Left ventricle myocardium superior (tissue), 1 donor: ENCODE data around the gene COL5A1. TPM values are rescaled to one million over a fixed set of nuclear protein-coding genes. Genes with fewer than 3 reads are reported as not detected.

Experiments used
- ATAC-seq: fragments of 200-7000 bp; cut with Tn5 transposase; one replicate; pipeline ENCODE4 v1.9.1; 2020; ENCODE audit warnings: mild to moderate bottlenecking, moderate library complexity
- DNase-seq: peaks from one replicate; pipeline ENCODE4 v3.0.0-alpha.2; 2020
- intact Hi-C: fragments of 100-400 bp; cut with micrococcal nuclease; formaldehyde crosslinking; loops from one replicate; pipeline ENCODE4 v1.11.0; 2022
- total RNA-seq: library from RNA; stranded (reverse); fragmentation: NEBNext Ultra II Directional; extraction: Animal tissue kit (Norgen Biotek cat#: 25700); gene quantifications from one replicate; pipeline ENCODE4 v1.2.1, GENCODE V29; 2021
- donor health status: DM: no; HTN: yes; CAD: no; lungs with severe emphysema.

Gene COL5A1
- total RNA-seq, 1 donor from 2014 or later = 14.8 TPM

GRCh38 chr9:134728021-134728795 lies 86.6 kb downstream of the COL5A1 start:
- intact Hi-C loops = no loop called here
- ATAC-seq (no peak), DNase-seq (peak; percentile 27)

GRCh38 chr9:134728801-134729495 lies 87.3 kb downstream of the COL5A1 start:
- ATAC-seq (no peak), DNase-seq (peak; percentile 21)
- intact Hi-C loops = no loop called here

DNA sequence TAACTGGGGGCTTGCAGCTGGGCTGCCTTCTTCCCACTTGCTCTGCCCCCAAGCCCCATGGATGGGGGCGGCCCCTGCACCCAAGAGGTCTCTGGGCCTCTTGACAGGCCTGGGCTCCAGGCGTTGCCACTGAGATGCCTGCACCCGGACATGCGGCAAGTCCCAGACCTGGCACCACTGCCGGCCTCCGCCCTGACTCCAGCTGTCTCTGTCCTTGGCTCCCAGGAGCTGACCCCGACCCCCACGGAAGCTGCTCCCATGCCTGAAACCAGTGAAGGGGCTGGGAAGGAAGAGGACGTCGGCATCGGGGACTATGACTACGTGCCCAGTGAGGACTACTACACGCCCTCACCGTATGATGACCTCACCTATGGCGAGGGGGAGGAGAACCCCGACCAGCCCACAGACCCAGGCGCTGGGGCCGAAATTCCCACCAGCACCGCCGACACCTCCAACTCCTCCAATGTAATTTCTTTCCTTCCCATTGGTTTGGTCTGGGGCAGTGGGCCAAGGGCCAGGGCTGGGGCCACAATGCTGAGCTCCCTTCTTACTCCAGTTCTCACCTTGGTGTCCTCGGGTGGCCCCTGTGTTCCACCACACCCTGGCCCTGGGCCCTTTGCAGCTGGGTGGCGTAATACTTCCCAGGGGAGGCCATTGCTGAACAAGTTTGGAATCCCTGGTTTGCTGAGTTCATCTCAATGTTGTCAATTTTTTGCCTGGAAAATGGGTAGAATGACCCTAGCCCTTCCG lies 88.6 kb downstream of the COL5A1 start:
- intact Hi-C loops = no loop called here
- DNase-seq (peak; percentile 82), ATAC-seq (peak; percentile 69)

DNA sequence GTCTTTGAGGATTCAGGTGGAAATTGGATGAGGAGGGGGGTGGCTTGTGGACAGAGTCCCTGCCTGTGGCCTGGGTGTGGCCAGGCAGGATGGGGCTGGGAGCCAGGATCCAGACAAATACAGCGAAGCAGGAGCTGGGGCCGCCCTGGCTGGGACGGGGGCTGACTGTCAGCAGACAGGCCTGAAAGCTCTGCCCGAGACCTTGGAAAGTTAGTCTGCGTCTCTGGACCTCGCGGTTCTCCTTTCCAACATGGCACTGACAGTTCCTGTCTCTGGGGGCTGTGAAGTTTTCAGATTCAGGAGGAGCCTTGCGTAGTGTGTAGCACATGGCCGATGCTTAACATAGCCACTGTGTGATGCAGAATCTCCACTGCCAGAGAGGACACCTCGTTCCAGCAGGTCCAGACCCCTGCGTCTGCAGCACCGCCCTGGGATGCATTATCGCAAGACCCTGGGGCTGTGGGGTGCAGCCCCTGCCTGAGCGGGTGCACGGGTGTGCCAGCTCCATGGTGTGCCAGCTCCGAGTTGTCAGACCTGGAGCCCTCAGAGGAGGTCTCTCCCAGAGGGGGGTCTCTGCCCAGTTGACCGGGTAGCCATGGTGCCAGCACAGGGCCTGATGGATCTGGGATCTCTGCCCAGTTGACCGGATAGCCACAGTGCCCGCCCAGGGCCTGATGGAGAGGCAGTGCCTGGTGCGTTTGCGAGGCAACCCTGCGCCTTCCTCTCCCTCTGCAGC lies 89.3 kb downstream of the COL5A1 start:
- peak; percentile 12 for ATAC-seq

GRCh38 chr9:134731497-134732391 lies 90.1 kb downstream of the COL5A1 start:
- ATAC-seq (no peak), DNase-seq (no peak)
- intact Hi-C loops = no loop called here

More for the DNA sequence above, 89.3 kb downstream of the COL5A1 start:
- peak; percentile 56 for DNase-seq
- intact Hi-C loops = no loop called here

GRCh38 chr9:134732392-134733110 lies 90.9 kb downstream of the COL5A1 start:
- DNase-seq = no peak
- intact Hi-C loops = no loop called here
- peak; percentile 17 for ATAC-seq

DNA sequence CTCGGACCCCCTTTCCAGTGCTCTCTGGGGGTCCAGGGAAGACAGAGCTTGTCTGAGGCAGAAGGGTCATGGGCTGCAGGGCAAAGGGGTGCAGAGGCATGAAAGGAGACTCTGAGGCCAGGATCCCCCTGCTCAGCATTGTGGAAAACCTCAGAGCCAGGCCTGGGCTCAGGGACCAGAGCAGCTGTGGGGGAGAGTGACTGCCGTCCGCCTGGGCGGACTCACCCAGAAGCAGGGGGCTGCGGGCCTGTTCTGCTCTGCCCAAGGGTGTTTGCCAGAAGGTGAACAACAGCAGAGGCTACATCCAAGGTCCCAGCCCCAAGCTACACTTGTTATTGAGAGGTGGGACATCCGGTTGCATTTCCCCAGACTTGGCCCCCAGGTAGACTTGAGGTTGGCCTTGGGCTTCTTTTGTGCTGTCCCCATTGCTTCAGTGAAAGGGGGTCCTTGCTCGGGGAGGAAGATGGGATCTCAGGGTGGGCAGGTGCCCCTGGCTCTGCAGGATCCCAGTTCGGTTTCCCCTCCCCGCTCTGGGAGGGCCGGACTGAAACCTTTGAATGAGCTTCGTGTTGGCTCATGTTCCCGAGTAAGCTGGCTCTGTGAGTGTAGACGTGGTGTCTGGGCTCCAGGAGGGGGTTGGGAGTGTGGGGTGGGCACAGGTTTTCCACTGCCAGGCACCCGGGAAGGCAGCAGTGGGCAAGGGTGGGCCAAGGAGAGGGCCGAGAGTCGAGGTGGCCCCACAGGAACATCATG lies 92.1 kb downstream of the COL5A1 start:
- intact Hi-C loops = no loop called here
- ATAC-seq (no peak), DNase-seq (no peak)

GRCh38 chr9:134734270-134734669 lies 92.7 kb downstream of the COL5A1 start:
- DNase-seq (peak; percentile 73), ATAC-seq (peak; percentile 22)
- intact Hi-C loops = no loop called here

DNA sequence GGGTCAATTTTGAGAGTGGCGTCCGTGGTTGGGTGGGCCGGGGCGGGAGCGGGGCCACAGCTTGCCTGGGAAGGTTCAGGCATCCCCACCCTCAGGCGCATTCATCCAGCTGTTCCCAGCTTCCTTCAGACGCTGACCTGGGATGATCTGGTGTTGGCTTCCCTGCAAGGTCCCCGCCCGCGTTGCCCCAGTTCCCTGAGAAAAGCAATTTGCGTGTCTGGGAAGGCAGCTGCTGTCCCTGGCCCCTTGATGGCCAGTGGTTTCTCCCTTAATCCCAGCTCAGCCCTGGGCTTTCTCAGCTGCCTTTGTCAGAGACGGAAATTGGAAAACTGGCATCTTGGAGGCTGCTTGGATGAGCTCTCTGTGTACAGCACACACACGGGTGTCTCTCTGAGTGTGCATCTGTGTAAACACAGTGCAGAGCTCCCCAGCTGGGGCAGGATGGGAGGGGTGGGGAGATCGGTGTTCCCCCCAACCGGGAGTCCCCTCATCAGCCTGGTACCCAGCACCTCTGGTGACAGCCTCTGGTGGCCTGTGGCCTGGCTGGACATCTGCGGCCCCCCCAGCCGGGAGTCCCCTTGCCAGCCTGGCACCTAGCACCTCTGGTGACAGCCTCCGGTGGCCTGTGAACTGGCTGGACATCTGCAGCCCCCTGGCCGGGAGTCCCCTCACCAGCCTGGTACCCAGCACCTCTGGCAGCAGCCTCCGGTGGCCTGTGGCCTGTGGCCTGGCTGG lies 94.0 kb downstream of the COL5A1 start:
- peak; percentile 86 for DNase-seq
- ATAC-seq = peak; percentile 78
- intact Hi-C loops = no loop called here

GRCh38 chr9:134736791-134737497 lies 95.3 kb downstream of the COL5A1 start:
- intact Hi-C loops = no loop called here
- DNase-seq = no peak
- no peak for ATAC-seq

- no peak for ATAC-seq
- DNase-seq = no peak
- intact Hi-C loops = no loop called here
These were observed 96.4 kb downstream of the COL5A1 start for GRCh38 chr9:134737842-134738580.

DNA sequence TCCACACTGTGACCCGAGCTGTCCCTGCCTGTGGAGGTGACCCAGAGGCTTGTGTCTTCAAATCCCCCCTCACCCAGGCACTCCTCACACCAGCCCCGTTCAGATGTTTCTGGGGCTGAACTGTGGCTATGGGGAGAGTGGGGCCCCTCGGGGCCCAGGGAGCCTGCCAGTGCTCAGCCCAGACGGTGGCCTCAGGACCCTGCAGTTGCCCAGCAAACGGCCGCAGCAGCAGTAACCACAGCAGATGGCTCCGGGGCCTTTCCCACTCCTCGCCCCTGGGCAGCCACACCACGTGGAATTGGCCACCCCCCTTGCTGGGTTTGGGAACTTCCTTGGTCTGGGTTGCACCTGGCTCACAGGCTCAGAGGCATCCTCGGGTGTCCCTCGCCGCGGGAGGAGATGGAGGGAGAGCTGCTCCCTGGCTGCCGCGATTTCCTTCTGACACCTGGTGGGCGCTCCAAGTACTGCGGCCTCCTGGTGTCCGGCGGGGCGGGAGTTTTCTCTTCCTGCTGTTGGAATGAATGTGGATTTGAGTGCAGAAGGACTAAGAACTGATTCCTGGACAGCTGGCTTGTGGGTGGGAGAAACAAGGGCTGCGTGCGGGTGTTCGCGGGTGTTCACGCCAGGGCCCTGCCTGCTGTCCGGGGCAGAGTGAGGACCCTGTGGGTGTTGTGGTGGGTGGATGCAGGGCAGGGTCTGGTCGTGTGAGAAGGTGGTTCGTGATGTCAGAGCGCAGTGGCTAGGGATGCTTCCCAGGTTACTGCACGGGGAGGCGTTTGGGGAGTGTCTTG lies 97.5 kb downstream of the COL5A1 start:
- DNase-seq (peak; percentile 88), ATAC-seq (peak; percentile 45)
- intact Hi-C loops = no loop called here

GRCh38 chr9:134739660-134739968 lies 98.0 kb downstream of the COL5A1 start:
- DNase-seq (no peak), ATAC-seq (no peak)
- intact Hi-C loops = no loop called here

DNA sequence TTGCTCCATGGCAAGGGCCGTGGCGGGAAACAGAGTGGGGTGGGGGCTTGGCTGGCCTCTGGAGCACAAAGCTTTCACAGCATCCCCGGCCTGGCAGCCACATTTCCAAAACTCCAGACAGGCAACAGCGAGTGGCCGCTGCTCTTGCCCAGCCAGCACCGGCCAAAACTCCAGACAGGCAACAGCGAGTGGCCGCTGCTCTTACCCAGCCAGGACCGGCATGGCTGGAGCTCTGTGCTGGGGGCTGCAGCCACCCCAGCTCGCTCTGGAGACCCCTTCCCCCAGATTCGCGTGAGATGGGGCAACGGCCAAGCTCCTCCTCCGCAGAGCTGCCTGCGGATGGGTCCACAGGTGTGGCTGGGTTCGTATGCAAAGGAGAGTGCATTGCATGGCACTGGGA lies 98.5 kb downstream of the COL5A1 start:
- DNase-seq (no peak), ATAC-seq (no peak)
- intact Hi-C loops = no loop called here

DNA sequence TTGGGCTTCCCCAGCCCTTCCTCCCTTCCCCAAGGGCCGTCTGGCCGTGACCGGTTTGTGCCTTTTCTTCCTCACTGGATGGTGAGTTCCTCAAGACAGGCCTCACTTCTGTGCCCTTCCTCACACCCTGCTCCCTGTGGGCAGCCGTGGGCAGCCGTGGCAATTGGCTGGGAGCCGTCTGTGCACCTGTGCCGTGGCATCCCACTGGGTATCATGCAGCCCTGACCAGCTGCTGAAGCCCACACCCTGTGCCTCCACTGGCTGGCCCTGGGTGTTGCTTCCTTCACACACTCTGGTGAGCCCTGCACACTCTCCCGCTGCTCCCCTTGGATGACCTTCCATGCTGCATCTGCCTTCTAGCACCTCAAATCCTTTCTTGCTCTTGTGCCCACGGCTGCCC lies 100.2 kb downstream of the COL5A1 start:
- ATAC-seq = no peak
- DNase-seq = no peak
- intact Hi-C loops = no loop called here
